ENCODE data around the gene FXR1.
A peak's percentile ranks its signal among the peaks of the same experiment; 100 is the strongest.
"Not testable (repeated sequence)": the region's sequence is repeated elsewhere in the genome, so short reads cannot be mapped to it uniquely, and the experiment has no call there.

Gene FXR1

GRCh38 chr3:180940826-180941225 is 28.4 kb downstream of the FXR1 start:
- DNase-seq, result no peak

- DNase-seq, result no peak
Observed at GRCh38 chr3:180947761-180948390, 35.4 kb downstream of the FXR1 start.

- DNase-seq, result no peak
Observed at GRCh38 chr3:180959691-180960090, 47.2 kb downstream of the FXR1 start.

GRCh38 chr3:180961087-180961486 is 48.6 kb downstream of the FXR1 start:
- DNase-seq, result no peak

GRCh38 chr3:180961552-180961951 is 49.1 kb downstream of the FXR1 start:
- no peak for DNase-seq

GRCh38 chr3:180962530-180962929 is 50.1 kb downstream of the FXR1 start:
- DNase-seq, result no peak

GRCh38 chr3:180970931-180971330 is 58.5 kb downstream of the FXR1 start:
- DNase-seq, result no peak

- DNase-seq, result no peak
Observed at GRCh38 chr3:180973543-180973942, 61.1 kb downstream of the FXR1 start.

GRCh38 chr3:180974286-180974685 is 61.8 kb downstream of the FXR1 start:
- no peak for DNase-seq

- no peak for DNase-seq
Observed at GRCh38 chr3:180977498-180977897, 65.0 kb downstream of the FXR1 start.

GRCh38 chr3:180979961-180980360 is 67.5 kb downstream of the FXR1 start:
- DNase-seq, result no peak

GRCh38 chr3:180980611-180981010 is 68.1 kb downstream of the FXR1 start:
- DNase-seq, result peak; percentile 13

- DNase-seq, result no peak
Observed at GRCh38 chr3:180981912-180982311, 69.4 kb downstream of the FXR1 start.

- DNase-seq, result no peak
Observed at GRCh38 chr3:180983136-180983535, 70.7 kb downstream of the FXR1 start.

GRCh38 chr3:180986366-180986765 is 73.9 kb downstream of the FXR1 start:
- not testable (repeated sequence) for DNase-seq

- no peak for DNase-seq
Observed at GRCh38 chr3:180987344-180987743, 74.9 kb downstream of the FXR1 start.

GRCh38 chr3:180989291-180990163 is 77.1 kb downstream of the FXR1 start, which contains the start of gene DNAJC19:
Gene DNAJC19, minus strand, starts transcription at chr3:180989736. Its CDS starts 134 bp downstream, at chr3:180989602.
- peak; percentile 98 for DNase-seq

- no peak for DNase-seq
Observed at GRCh38 chr3:180990505-180990904, 78.0 kb downstream of the FXR1 start.

- DNase-seq, result no peak
Observed at GRCh38 chr3:180996415-180996932, 84.0 kb downstream of the FXR1 start.

GRCh38 chr3:181002331-181002730 is 89.9 kb downstream of the FXR1 start:
- DNase-seq, result not testable (repeated sequence)

- DNase-seq, result not testable (repeated sequence)
Observed at GRCh38 chr3:181003469-181003868, 91.0 kb downstream of the FXR1 start.

- no peak for DNase-seq
Observed at GRCh38 chr3:181006541-181006940, 94.1 kb downstream of the FXR1 start.

- DNase-seq, result no peak
Observed at GRCh38 chr3:181007262-181007661, 94.8 kb downstream of the FXR1 start.

GRCh38 chr3:181008796-181009195 is 96.3 kb downstream of the FXR1 start:
- DNase-seq, result peak; percentile 79

All from NCI-H226 (cell line).